Measurements from ENCODE around the gene OR8J3.

OR8J3 gene, protein sequence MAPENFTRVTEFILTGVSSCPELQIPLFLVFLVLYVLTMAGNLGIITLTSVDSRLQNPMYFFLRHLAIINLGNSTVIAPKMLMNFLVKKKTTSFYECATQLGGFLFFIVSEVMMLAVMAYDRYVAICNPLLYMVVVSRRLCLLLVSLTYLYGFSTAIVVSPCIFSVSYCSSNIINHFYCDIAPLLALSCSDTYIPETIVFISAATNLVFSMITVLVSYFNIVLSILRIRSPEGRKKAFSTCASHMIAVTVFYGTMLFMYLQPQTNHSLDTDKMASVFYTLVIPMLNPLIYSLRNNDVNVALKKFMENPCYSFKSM

DNA sequence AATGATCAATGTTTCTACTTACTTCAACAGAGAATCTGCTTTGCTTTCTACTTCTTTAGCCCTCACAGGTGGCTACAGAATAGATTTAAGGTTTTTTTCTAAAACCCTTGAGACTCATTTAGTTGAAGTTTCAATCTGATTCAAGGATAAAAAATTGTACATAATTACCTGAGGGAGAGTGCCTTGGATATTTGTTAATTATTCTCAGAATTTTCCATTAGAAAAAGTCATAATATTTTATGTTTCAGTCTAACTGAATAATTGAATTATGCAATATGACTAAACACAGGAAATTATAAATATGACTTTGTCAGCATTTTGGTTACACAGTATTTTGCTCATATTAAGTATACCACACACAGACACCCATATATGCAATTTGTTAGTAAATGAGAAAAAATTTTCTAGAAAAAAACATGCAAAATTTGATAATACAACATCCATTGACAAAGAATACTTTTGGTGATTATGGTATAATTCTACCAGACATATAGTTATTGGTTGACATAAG is at the start of gene OR8J3:
TSS of gene OR8J3 (minus strand) at position 51 of the 511 bp plus-strand sequence. CDS start 2,483 bp downstream, outside the sequence.
- H3K27ac ChIP-seq: no peak within 1 kb of the TSS

DNA sequence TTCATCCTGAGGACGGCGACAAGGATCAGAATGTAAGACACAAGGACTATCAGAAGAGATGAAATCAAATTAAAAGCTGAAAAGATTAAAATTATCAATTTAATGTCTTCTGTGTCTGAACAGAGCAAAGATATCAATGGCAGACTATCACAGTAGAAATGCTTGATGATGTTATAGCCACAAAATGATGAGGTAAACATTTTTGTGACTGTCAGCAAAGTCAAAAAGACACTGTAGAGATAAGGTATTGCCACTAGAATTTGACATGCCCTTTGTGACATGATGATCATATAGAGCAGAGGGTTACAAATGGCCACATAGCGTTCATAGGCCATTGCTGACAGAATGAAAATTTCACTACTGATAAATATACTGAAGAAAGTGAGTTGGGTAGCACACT is 48.6 kb upstream of the OR8J3 start:
- TF ChIP-seq, protein P1, sequence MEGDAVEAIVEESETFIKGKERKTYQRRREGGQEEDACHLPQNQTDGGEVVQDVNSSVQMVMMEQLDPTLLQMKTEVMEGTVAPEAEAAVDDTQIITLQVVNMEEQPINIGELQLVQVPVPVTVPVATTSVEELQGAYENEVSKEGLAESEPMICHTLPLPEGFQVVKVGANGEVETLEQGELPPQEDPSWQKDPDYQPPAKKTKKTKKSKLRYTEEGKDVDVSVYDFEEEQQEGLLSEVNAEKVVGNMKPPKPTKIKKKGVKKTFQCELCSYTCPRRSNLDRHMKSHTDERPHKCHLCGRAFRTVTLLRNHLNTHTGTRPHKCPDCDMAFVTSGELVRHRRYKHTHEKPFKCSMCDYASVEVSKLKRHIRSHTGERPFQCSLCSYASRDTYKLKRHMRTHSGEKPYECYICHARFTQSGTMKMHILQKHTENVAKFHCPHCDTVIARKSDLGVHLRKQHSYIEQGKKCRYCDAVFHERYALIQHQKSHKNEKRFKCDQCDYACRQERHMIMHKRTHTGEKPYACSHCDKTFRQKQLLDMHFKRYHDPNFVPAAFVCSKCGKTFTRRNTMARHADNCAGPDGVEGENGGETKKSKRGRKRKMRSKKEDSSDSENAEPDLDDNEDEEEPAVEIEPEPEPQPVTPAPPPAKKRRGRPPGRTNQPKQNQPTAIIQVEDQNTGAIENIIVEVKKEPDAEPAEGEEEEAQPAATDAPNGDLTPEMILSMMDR (conservative IDR thresholded peaks at IDR 0.05): no peak
- no peak for TF ChIP-seq ZFX (IDR thresholded peaks at IDR 0.05)
- H3K27ac ChIP-seq: no peak overlapping the region

More for the DNA sequence above, at the start of gene OR8J3:
- TF ChIP-seq, protein P1 (conservative IDR thresholded peaks at IDR 0.05): no peak
- no peak for TF ChIP-seq ZFX (IDR thresholded peaks at IDR 0.05)

DNA sequence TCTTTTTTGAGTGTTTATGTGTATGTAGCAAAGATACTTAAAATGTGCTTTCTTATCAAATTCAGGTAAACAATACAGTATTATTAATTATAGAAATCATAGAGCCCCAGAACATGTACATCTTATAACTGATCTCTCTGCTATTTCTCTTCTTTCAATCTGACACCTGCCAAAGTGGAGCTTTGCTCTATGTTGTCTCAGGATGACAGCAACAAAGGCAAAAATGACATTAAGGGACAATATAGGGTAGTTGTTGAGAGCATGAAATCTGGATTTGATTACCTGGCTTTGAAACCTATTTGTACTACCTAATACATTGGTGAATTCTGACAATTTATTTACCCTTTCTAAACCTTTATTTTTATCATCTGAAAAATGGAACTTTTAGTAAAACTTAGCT is 43.5 kb upstream of the OR8J3 start:
- no peak overlapping the region for H3K27ac ChIP-seq
- TF ChIP-seq, protein P1 (conservative IDR thresholded peaks at IDR 0.05): no peak
- TF ChIP-seq ZFX (IDR thresholded peaks at IDR 0.05): no peak

DNA sequence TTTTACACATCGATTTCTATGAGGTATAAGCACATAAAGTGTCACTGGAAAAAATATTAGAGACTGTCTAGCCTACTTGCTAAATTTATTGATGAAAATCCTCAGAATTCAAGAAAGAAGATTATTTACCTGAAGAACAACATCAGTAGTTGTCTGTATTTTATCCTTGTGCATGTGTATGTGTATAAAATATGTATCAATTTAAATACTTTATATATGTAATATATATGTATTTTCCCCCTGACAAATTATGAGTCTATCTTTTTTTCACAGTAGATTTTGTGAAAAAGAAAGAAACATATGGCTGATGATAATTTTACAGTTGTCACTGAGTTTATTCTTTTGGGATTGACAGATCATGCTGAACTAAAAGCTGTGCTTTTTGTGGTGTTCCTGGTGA is 36.3 kb upstream of the OR8J3 start, which contains the start of gene OR5J2:
TSS of gene OR5J2 (plus strand) at position 301 of the 400 bp plus-strand sequence. CDS start at position 301, 0 bp downstream.
- H3K27ac ChIP-seq: no peak within 1 kb of the TSS
- TF ChIP-seq, protein P1 (conservative IDR thresholded peaks at IDR 0.05): no peak
- TF ChIP-seq ZFX (IDR thresholded peaks at IDR 0.05): no peak

DNA sequence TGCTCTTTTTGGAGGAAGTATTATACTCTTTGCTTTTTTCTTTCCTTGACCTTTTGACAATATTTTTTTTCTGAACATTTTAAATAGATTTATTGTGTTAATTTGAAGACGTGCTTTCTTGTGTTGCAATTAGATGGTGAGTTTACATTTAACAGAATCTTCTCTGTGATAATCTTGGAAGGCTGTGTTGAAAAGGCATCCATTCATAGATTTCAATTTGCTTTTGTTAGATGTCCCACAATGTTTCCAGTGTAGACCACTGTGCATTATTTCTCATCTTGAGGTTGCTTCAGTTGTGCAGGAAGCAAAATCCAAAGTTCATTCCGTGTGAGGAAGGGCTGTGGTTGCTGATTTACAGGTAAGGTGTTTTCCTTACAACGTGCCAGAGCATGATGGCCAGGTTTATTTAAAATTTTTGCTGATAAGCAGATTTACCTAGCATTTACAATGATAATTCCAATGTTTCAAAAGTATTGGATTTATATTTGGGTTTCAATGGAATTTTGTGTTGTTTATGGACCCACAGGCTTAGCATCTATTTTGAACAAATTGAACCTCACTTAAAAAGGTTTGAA is 32.3 kb upstream of the OR8J3 start:
- H3K27ac ChIP-seq: no peak overlapping the region
- TF ChIP-seq, protein P1 (conservative IDR thresholded peaks at IDR 0.05): no peak
- no peak for TF ChIP-seq ZFX (IDR thresholded peaks at IDR 0.05)

DNA sequence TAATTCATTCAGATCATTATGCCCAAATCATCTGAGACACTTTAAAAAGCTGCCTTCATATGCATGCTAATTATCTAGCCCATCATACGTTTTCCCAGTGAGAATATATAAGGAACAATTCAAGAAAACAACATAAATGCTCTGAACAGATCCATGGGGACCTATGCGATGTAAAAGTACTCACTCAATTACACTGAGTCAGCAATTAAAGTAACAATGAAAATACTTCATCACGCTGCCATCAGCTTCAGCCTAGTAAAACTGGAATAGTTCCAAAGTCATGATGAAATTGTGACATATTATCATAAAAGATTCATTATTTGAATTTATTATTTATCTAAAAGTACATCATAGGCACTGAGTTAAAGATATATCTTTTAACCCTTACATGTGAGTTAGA is 23.8 kb upstream of the OR8J3 start:
- no peak overlapping the region for H3K27ac ChIP-seq
- TF ChIP-seq ZFX (IDR thresholded peaks at IDR 0.05): no peak
- TF ChIP-seq, protein P1 (conservative IDR thresholded peaks at IDR 0.05): no peak

DNA sequence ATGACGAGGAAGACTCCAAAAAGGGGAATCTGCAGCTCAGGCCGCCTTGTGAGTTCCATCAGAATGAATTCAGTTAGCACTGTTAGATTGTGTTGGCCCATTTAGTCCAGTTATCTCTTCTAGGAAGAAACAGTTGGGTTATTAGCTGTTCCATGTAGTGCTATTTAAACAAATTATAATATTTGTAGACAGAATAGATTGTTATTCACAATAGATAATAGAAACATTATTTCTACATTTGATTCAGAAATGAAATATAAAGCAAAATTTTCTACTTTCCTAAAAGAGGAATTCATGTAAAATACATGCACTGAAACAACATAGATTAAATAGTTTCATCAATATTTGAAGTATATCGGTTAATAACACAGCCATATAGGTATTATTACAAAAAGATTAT is 20.2 kb upstream of the OR8J3 start, which contains the start of gene OR8K5:
TSS of gene OR8K5 (minus strand) at position 101 of the 400 bp plus-strand sequence. CDS start at position 101, 0 bp downstream.
- H3K27ac ChIP-seq: no peak within 1 kb of the TSS
- TF ChIP-seq, protein P1 (conservative IDR thresholded peaks at IDR 0.05): no peak
- no peak for TF ChIP-seq ZFX (IDR thresholded peaks at IDR 0.05)
